ENCODE measurements around the gene CTIF. TPM values are rescaled to one million over a fixed set of nuclear protein-coding genes. Genes with fewer than 3 reads are reported as not detected.
A peak's percentile ranks its signal among the peaks of the same experiment; 100 is the strongest.

CTIF gene
- total and polyA plus RNA-seq, 4 donors: 10.6 to 26.7 (median 12.3) TPM

GRCh38 chr18:48680339-48681250 lies 141.8 kb downstream of the CTIF start:
- Histone ChIP-seq H3K4me1 (ENCODE audit: control insufficient read depth in 4 of 4, insufficient read depth in 4 of 4, low read length in 3 of 4) (peaks cover 6 to 11% (median 10%) of the 10 kb centered on the region in 4 donors), H3K36me3 (ENCODE audit: control insufficient read depth in 4 of 4, insufficient read depth in 3 of 4, low read depth in 1 of 4, low read length in 3 of 4) (peaks cover 0 to 9% (median 2%) of the 10 kb centered on the region in 4 donors), H3K9ac (ENCODE audit: low read depth in 1 of 2, low read length in 2 of 2) (no peak overlapping the region), H3K4me3 (ENCODE audit: low read depth in 1 of 3, low read length in 3 of 3) (no peak overlapping the region), H3K27ac (ENCODE audit: low read depth in 1 of 2, low read length in 2 of 2) (peak overlapping the region; percentile 39 to 42), H3K9me3 (ENCODE audit: control insufficient read depth in 4 of 4, low read length in 3 of 4) (no peaks in the 10 kb centered on the region), H3K27me3 (ENCODE audit: control insufficient read depth in 4 of 4, insufficient read depth in 4 of 4, low read length in 3 of 4) (no peaks in the 10 kb centered on the region)
- TF ChIP-seq NR2F2 (IDR thresholded peaks at IDR 0.05) (peak; percentile 77), FOXA1 (IDR thresholded peaks at IDR 0.05) (no peak), RAD21 (IDR thresholded peaks at IDR 0.05) (peak; percentile 20 to 39), SP1 (IDR thresholded peaks at IDR 0.05) (peak; percentile 41), JUND (IDR thresholded peaks at IDR 0.05) (no peak), EGR1 (IDR thresholded peaks at IDR 0.05; ENCODE audit: low read depth in 2 of 2) (no peak), MAX (IDR thresholded peaks at IDR 0.05) (no peak), GABPA (IDR thresholded peaks at IDR 0.05 in 1 of 2, conservative IDR thresholded peaks at IDR 0.05 in 1 of 2) (no peak), REST (IDR thresholded peaks at IDR 0.05) (no peak), FOXA2 (IDR thresholded peaks at IDR 0.05) (no peak), TAF1 (conservative IDR thresholded peaks at IDR 0.05) (no peak), RXRA (IDR thresholded peaks at IDR 0.05) (peak in 1 of 2 donors; percentile 43), YY1 (IDR thresholded peaks at IDR 0.05) (no peak), HNF4G (IDR thresholded peaks at IDR 0.05) (no peak), HNF4A (conservative IDR thresholded peaks at IDR 0.05) (no peak)
- TF ChIP-seq, protein P1, sequence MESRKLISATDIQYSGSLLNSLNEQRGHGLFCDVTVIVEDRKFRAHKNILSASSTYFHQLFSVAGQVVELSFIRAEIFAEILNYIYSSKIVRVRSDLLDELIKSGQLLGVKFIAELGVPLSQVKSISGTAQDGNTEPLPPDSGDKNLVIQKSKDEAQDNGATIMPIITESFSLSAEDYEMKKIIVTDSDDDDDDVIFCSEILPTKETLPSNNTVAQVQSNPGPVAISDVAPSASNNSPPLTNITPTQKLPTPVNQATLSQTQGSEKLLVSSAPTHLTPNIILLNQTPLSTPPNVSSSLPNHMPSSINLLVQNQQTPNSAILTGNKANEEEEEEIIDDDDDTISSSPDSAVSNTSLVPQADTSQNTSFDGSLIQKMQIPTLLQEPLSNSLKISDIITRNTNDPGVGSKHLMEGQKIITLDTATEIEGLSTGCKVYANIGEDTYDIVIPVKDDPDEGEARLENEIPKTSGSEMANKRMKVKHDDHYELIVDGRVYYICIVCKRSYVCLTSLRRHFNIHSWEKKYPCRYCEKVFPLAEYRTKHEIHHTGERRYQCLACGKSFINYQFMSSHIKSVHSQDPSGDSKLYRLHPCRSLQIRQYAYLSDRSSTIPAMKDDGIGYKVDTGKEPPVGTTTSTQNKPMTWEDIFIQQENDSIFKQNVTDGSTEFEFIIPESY (IDR thresholded peaks at IDR 0.05): no peak
- TF ChIP-seq, protein P2, sequence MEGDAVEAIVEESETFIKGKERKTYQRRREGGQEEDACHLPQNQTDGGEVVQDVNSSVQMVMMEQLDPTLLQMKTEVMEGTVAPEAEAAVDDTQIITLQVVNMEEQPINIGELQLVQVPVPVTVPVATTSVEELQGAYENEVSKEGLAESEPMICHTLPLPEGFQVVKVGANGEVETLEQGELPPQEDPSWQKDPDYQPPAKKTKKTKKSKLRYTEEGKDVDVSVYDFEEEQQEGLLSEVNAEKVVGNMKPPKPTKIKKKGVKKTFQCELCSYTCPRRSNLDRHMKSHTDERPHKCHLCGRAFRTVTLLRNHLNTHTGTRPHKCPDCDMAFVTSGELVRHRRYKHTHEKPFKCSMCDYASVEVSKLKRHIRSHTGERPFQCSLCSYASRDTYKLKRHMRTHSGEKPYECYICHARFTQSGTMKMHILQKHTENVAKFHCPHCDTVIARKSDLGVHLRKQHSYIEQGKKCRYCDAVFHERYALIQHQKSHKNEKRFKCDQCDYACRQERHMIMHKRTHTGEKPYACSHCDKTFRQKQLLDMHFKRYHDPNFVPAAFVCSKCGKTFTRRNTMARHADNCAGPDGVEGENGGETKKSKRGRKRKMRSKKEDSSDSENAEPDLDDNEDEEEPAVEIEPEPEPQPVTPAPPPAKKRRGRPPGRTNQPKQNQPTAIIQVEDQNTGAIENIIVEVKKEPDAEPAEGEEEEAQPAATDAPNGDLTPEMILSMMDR (IDR thresholded peaks at IDR 0.05; ENCODE audit: low read depth, low read length, missing input control): peak; percentile 3
- TF ChIP-seq, protein P3, sequence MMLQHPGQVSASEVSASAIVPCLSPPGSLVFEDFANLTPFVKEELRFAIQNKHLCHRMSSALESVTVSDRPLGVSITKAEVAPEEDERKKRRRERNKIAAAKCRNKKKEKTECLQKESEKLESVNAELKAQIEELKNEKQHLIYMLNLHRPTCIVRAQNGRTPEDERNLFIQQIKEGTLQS (IDR thresholded peaks at IDR 0.05): no peak
- no peak for DNase-seq (ENCODE audit: low spot score)
- WGBS: 84% methylated on average over 23 of the region's 23 CpGs

Measured in liver (tissue), 9 donors.